Measurements from ENCODE around the gene PTCSC3. TPM values are rescaled to one million over a fixed set of nuclear protein-coding genes. Genes with fewer than 3 reads are reported as not detected.

PTCSC3 gene
- total and polyA plus RNA-seq, 10 of the 15 experiments (the other 5 are each of a cell fraction or from before 2014, with no cell fraction given), result not detected

DNA sequence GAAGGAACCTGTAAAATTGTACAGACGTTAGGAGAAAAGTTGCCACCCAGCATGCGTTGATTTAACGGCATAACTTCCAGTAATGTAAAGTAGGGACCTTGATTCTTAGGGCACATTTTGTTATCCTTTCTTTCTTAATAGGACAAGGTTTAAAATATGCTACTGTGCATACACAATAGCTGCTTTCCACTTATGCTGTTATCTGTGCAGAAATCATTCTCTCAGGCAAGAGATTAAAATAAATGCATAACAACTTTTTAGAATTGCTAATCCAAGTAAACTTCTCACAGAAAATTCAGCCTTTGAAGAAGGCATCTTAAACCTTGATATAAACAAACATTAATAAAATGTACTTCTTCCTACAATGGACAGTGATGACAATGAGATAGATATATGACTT lies 16.0 kb upstream of the PTCSC3 start:
- Histone ChIP-seq H3K9me3 (replicated peaks; ENCODE audit: control insufficient read depth, insufficient read depth, low read length) (no peaks in the 10 kb centered on the region), H3K27ac (ENCODE audit: control insufficient read depth, insufficient read depth) (no peak overlapping the region), H2AFZ (ENCODE audit: control insufficient read depth, low read depth, low read length) (no peak overlapping the region), H3K9ac (ENCODE audit: control insufficient read depth, insufficient read depth, low read length) (no peak overlapping the region), H3K79me2 (ENCODE audit: control insufficient read depth, insufficient read depth, low read length) (no peaks in the 10 kb centered on the region), H3K27me3 (replicated peaks in 1 of 2; ENCODE audit: control insufficient read depth in 2 of 2, insufficient read depth in 2 of 2, low read length in 1 of 2) (no peaks in the 10 kb centered on the region), H3K4me2 (ENCODE audit: control insufficient read depth, insufficient read depth) (no peak overlapping the region), H3K4me1 (ENCODE audit: control insufficient read depth, insufficient read depth, low read length) (no peaks in the 10 kb centered on the region), H4K20me1 (ENCODE audit: control insufficient read depth, insufficient read depth) (no peaks in the 10 kb centered on the region), H3K36me3 (ENCODE audit: control insufficient read depth in 2 of 2, insufficient read depth in 2 of 2, low read length in 1 of 2) (no peaks in the 10 kb centered on the region), H3K4me3 (no peak overlapping the region)
- no TSS peak for BruUV-seq (replicated peaks)
- WGBS (ENCODE audit: insufficient coverage, insufficient replicate concordance, low lambda C conversion rate, missing lambda C conversion rate), result 64% methylated on average over 3 of the region's 3 CpGs
- ChIA-PET POLR2A (no interaction called here), CTCF (no interaction called here), SMC1A (ENCODE audit: uncharacterized antibody, unreplicated experiment) (no interaction called here), RAD21 (ENCODE audit: unreplicated experiment) (no interaction called here)
- TF ChIP-seq, protein P1, sequence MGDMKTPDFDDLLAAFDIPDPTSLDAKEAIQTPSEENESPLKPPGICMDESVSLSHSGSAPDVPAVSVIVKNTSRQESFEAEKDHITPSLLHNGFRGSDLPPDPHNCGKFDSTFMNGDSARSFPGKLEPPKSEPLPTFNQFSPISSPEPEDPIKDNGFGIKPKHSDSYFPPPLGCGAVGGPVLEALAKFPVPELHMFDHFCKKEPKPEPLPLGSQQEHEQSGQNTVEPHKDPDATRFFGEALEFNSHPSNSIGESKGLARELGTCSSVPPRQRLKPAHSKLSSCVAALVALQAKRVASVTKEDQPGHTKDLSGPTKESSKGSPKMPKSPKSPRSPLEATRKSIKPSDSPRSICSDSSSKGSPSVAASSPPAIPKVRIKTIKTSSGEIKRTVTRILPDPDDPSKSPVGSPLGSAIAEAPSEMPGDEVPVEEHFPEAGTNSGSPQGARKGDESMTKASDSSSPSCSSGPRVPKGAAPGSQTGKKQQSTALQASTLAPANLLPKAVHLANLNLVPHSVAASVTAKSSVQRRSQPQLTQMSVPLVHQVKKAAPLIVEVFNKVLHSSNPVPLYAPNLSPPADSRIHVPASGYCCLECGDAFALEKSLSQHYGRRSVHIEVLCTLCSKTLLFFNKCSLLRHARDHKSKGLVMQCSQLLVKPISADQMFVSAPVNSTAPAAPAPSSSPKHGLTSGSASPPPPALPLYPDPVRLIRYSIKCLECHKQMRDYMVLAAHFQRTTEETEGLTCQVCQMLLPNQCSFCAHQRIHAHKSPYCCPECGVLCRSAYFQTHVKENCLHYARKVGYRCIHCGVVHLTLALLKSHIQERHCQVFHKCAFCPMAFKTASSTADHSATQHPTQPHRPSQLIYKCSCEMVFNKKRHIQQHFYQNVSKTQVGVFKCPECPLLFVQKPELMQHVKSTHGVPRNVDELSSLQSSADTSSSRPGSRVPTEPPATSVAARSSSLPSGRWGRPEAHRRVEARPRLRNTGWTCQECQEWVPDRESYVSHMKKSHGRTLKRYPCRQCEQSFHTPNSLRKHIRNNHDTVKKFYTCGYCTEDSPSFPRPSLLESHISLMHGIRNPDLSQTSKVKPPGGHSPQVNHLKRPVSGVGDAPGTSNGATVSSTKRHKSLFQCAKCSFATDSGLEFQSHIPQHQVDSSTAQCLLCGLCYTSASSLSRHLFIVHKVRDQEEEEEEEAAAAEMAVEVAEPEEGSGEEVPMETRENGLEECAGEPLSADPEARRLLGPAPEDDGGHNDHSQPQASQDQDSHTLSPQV (IDR thresholded peaks at IDR 0.05), result no peak
- TF ChIP-seq SIX5 (IDR thresholded peaks at IDR 0.05; ENCODE audit: low read depth, low read length, severe bottlenecking), result no peak
- TF ChIP-seq JUND (IDR thresholded peaks at IDR 0.05; ENCODE audit: low read depth, low read length), result no peak
- TF ChIP-seq STAT1 (conservative IDR thresholded peaks at IDR 0.05), result no peak
- TF ChIP-seq ZNF24 (IDR thresholded peaks at IDR 0.05), result no peak
- TF ChIP-seq POLR2AphosphoS5 (IDR thresholded peaks at IDR 0.05; ENCODE audit: low read length), result no peak
- no peak for TF ChIP-seq TCF7 (IDR thresholded peaks at IDR 0.05; ENCODE audit: borderline replicate concordance)
- TF ChIP-seq NFIC (IDR thresholded peaks at IDR 0.05; ENCODE audit: low read depth, low read length), result no peak
- no peak for TF ChIP-seq ZNF207 (IDR thresholded peaks at IDR 0.05; ENCODE audit: borderline replicate concordance)
- TF ChIP-seq KLF5 (IDR thresholded peaks at IDR 0.05; ENCODE audit: partially characterized antibody), result no peak
- no peak for TF ChIP-seq POLR2A (IDR thresholded peaks at IDR 0.05; ENCODE audit: low read depth, low read length)
- TF ChIP-seq, protein P2, sequence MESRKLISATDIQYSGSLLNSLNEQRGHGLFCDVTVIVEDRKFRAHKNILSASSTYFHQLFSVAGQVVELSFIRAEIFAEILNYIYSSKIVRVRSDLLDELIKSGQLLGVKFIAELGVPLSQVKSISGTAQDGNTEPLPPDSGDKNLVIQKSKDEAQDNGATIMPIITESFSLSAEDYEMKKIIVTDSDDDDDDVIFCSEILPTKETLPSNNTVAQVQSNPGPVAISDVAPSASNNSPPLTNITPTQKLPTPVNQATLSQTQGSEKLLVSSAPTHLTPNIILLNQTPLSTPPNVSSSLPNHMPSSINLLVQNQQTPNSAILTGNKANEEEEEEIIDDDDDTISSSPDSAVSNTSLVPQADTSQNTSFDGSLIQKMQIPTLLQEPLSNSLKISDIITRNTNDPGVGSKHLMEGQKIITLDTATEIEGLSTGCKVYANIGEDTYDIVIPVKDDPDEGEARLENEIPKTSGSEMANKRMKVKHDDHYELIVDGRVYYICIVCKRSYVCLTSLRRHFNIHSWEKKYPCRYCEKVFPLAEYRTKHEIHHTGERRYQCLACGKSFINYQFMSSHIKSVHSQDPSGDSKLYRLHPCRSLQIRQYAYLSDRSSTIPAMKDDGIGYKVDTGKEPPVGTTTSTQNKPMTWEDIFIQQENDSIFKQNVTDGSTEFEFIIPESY (IDR thresholded peaks at IDR 0.05), result no peak
- no peak for TF ChIP-seq YY1 (IDR thresholded peaks at IDR 0.05; ENCODE audit: low read depth, low read length)
- TF ChIP-seq ASH2L (IDR thresholded peaks at IDR 0.05; ENCODE audit: borderline replicate concordance, low read depth), result no peak
- no peak for TF ChIP-seq MXI1 (IDR thresholded peaks at IDR 0.05; ENCODE audit: low read depth, low read length)
- no peak for TF ChIP-seq NFXL1 (IDR thresholded peaks at IDR 0.05; ENCODE audit: borderline replicate concordance)
- TF ChIP-seq MAX (IDR thresholded peaks at IDR 0.05; ENCODE audit: low read depth, low read length), result no peak
- DNase-seq (ENCODE audit: low read depth, low spot score) (no peak), FAIRE-seq (no peak), ATAC-seq (no peak)
- intact Hi-C loops (cut with micrococcal nuclease; ENCODE audit: unreplicated experiment), result no loop called here
- in situ Hi-C loops (cut with MboI), result no loop called here
